LHCN-M2 (cell line): ENCODE data around the gene RAD52. TPM values are rescaled to one million over a fixed set of nuclear protein-coding genes. Genes with fewer than 3 reads are reported as not detected.
A peak's percentile ranks its signal among the peaks of the same experiment; 100 is the strongest.
"Not testable (repeated sequence)": the region's sequence is repeated elsewhere in the genome, so short reads cannot be mapped to it uniquely, and the experiment has no call there.

Experiments used
- DNase-seq: peaks from one replicate; pipeline ENCODE4 v3.0.0-alpha.2; 2012; ENCODE audit warnings: low read depth
- total RNA-seq: library from RNA; depleted of rRNA; stranded (reverse); fragments of >200 nt; gene quantifications from 2 replicates; pipeline ENCODE4 v1.2.3, GENCODE V29; 2014

Gene RAD52
- total RNA-seq, 1 experiment from 2014 or later = 14.4 TPM

DNA sequence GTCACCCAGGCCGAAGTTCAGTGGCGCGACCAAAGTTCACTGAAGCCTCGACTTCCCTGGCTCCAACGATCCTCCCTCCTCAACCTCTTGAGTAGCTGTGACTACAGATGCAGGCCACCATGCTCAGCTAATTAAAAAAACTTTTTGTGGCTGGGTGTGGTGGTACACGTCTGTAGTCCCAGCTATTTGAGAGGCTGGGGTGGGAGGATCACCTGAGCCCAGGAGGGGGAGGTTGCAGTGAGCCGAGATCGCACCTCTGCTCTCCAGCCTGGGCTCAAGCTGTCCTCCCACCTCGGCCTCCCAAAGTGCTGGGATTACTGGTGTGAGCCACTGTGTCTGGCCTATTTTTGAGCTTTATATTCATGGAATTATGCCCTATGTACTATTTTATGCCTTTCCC is 18.1 kb upstream of the RAD52 start:
- no peak for DNase-seq

GRCh38 chr12:966724-967123 is 17.2 kb upstream of the RAD52 start:
- DNase-seq = no peak

DNA sequence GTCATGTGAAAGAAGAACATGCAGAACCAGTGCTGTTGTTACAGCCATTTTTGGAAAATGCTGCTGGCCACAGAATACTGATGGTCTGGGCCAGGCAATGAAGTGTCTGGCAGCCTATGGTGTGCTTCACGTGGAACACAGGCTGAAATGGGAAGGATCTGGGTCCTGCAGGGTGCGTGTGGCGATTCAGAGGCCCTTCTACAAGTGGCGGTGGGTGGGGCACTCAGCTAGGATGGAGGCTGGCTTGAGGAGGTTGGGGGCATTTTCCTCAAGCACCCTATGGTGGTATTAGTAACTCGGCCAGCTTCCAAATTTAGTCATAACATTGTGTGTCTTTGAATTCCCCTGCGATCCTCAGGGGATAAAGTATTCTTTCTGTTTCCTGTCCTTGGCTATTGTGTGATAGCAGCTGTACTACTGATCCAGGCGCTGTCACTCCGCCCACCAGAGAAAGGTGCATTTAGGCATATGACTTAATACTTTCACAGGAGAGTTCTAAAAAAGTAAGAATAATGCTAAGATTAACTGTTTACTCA is 9.2 kb upstream of the RAD52 start:
- DNase-seq = peak; percentile 32

DNA sequence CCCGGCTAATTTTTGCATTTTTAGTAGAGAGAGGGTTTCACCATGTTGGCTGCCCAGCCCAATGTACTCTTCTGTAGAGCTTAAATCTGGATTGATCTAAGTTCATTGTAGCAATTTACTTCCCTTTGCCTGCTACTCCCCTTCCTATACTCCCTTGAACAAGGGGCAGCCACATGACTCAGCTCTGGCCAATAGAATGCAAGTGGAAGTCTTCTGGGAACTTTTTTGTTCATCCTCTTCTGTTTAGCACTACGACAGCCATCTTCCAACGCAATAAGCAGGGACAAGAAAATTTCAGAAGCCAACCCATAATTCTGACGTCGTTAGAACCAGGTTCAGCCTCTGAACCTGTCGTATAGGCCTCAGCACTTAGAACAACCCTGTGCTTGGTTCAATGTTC is 6.4 kb upstream of the RAD52 start:
- DNase-seq = no peak

DNA sequence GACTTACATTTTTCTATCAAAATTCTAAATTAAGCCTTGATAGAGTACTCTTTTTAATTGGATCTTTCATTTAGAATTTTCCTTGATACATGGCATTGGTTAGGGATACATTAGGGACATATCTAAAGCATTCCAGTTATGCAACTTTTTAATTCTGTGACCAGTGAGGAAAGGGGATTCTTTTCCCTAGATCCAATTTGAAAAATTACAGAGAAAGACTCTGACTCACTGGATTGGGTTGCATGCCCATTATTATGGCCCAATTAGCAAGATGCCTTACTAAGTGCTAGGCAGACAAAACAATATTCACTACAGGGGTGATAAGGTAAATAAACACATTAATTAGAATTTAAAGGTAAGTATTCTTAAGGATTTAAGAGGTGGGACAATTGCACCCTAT is 5.2 kb upstream of the RAD52 start:
- DNase-seq = no peak

- peak; percentile 53 for DNase-seq
Measured at GRCh38 chr12:953776-954175, 4.3 kb upstream of the RAD52 start.

GRCh38 chr12:951176-951575 is 1.7 kb upstream of the RAD52 start:
- DNase-seq = no peak

DNA sequence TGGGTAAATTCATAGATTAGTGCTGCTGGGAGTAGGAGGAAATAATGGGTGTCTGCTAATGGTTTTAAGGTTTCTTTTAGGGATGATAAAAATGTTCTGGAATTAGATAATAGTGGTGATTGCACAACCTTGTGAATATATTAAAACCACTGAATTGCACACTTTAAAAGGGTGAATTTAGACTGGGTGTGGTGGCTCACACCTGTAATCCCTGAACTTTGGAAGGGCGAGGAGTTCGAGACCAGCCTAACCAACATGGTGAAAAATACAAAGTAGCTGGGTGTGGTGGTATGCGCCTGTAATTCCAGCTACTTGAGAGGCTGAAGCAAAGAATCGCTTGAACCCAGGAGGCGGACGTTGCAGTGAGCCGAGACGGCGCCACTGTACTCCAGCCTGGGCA is 1.3 kb downstream of the RAD52 start:
- DNase-seq = no peak

DNA sequence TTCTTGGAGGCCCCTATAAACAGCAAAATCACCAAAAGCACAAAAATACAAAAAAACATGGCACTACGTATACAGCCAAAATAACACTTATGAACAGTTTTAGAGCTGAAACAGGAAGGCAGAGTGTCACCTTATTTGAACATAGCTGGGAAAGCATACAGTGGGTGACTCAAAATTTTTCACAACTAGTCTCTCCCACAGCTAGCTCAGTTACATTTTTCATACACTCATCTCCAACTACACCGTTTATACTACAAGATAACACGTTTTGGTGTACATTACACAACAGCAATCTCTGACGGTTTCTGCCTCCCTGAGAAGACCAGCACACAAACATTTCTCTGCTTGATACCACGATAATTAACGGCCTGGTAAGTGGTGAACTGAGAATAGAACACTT is 2.9 kb downstream of the RAD52 start:
- peak; percentile 17 for DNase-seq

- DNase-seq = peak; percentile 23
Measured at GRCh38 chr12:946212-946611, 3.3 kb downstream of the RAD52 start.

GRCh38 chr12:944211-944610 is 5.3 kb downstream of the RAD52 start:
- DNase-seq = no peak

GRCh38 chr12:943051-943450 is 6.4 kb downstream of the RAD52 start:
- DNase-seq = peak; percentile 87

- no peak for DNase-seq
Measured at GRCh38 chr12:938810-939209, 10.7 kb downstream of the RAD52 start.

GRCh38 chr12:936377-937345 is 12.8 kb downstream of the RAD52 start:
- DNase-seq = no peak

DNA sequence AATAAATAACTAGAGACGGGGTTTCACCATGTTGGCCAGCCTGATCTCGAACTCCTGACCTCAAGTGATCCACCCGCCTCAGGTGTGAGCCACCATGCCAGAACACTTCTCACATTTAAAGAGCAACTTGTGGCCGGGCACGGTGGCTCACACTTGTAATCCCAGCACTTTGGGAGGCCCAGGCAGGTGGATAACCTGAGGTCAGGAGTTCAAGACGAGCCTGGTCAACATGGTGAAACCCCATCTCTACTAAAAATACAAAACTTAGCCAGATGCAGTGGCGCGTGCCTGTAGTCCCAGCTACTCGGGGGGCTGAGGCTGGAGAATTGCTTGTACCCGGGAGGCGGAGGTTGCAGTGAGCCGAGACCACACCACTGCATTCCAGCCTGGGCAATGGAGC is 13.6 kb downstream of the RAD52 start:
- not testable (repeated sequence) for DNase-seq

- no peak for DNase-seq
Measured at GRCh38 chr12:931591-931990, 17.9 kb downstream of the RAD52 start.

DNA sequence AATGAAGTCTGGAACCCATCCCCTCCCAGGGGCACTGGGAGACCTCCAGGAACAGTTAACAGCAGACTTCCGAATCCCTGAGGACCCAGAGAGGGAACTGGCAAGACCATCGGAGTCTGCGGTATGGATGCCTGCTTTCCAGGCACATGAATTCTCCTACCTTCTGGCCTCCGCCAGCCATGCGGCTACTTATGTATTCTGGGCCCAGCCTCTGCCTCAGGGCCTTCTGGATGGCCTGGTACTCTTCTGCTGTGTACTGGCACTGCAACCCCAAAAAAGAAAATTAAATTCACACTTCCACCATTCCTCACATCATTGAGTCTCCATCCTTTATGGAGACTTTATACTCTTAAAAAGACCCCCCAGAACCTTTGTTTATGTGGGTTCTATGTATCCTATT is 18.4 kb downstream of the RAD52 start:
- DNase-seq = no peak

GRCh38 chr12:926641-927040 is 22.9 kb downstream of the RAD52 start:
- DNase-seq = no peak

DNA sequence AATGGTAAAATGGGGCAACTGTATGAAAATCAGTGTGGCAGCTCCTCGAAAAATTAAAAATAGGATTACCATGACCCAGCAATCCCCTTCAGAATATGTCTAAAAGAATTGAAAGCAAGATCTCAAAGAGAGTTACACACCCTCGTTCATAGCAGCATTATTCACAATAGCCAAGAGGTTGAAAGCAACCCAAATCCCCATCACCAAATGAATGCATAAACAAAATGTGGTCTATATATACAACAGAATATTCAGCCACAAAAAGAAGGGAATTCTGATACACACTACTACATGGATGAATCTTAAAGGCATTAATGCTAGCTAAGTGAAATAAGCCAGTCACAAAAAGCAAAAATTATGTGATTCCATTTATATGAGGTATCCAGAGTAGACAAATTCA is 27.2 kb downstream of the RAD52 start:
- no peak for DNase-seq

- DNase-seq = no peak
Measured at GRCh38 chr12:920676-921075, 28.8 kb downstream of the RAD52 start.

GRCh38 chr12:916712-917445 is 32.6 kb downstream of the RAD52 start:
- no peak for DNase-seq

DNA sequence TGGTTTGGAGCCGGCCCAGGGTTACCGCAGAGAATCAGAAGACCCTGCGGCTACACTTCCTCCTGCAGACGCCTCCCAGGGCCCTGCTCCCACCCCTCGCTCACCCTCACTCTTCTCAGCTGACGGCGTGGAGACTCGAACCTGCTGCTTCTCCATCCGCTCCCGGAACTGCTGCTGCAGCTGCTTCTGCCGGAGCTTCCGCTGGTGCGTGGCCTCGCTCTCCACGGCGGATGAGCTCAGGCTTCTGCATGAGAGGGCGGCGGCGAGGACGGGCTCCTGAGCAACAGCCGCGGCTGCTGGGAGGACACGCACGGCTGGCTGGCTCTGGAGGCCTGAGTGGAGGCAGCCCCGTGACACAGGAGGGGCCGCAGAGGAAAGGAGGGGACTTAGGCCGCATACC is 33.3 kb downstream of the RAD52 start:
- DNase-seq = no peak

DNA sequence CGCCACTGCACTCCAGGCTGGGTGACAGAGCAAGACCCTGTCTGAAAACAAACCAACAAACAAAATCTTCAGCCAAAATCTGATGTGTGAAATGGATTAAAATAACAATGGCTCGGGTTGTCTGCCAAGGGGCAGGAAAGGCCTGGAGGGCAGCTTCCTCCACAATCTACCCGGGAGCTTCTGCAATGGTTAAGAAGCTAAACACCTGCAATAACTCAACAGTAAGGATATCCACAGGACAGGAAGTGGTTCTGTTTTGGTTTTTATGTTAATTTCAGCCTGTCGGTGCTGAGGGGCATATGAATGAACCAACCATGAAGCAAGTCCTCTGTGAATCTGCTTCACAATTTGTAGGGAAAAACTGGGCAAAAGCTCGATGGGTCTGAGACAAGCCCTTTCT is 34.4 kb downstream of the RAD52 start:
- no peak for DNase-seq
